Fibroblast of mammary gland (primary cell): Measurements from ENCODE around the gene SMAD6.

Experiments
- DNase-seq: peaks from one replicate; pipeline ENCODE4 v3.0.0-alpha.2; 2010; ENCODE audit warnings: low read depth
- H3K4me3 ChIP-seq: 2 replicates; pipeline ENCODE4 v1.5.1; 2011; ENCODE audit warnings: low read depth, mild to moderate bottlenecking, low read length, moderate library complexity; ENCODE audit not compliant: control insufficient read depth
- CTCF ChIP-seq: conservative IDR thresholded peaks from 2 replicates; pipeline ENCODE4 v1.5.1; 2011; ENCODE audit warnings: low read depth, low read length, inconsistent platforms; ENCODE audit not compliant: control insufficient read depth, insufficient read depth

The SMAD6 gene

GRCh38 chr15:66721501-66721937 is 19.5 kb downstream of the SMAD6 start:
- TF ChIP-seq CTCF = no peak
- H3K4me3 ChIP-seq = no peak overlapping the region
- peak; percentile 55 for DNase-seq

GRCh38 chr15:66721954-66722353 is 19.9 kb downstream of the SMAD6 start:
- DNase-seq = no peak
- no peak for TF ChIP-seq CTCF
- no peak overlapping the region for H3K4me3 ChIP-seq

- no peak overlapping the region for H3K4me3 ChIP-seq
- no peak for DNase-seq
- no peak for TF ChIP-seq CTCF
These were observed 20.9 kb downstream of the SMAD6 start for GRCh38 chr15:66722757-66723540.

DNA sequence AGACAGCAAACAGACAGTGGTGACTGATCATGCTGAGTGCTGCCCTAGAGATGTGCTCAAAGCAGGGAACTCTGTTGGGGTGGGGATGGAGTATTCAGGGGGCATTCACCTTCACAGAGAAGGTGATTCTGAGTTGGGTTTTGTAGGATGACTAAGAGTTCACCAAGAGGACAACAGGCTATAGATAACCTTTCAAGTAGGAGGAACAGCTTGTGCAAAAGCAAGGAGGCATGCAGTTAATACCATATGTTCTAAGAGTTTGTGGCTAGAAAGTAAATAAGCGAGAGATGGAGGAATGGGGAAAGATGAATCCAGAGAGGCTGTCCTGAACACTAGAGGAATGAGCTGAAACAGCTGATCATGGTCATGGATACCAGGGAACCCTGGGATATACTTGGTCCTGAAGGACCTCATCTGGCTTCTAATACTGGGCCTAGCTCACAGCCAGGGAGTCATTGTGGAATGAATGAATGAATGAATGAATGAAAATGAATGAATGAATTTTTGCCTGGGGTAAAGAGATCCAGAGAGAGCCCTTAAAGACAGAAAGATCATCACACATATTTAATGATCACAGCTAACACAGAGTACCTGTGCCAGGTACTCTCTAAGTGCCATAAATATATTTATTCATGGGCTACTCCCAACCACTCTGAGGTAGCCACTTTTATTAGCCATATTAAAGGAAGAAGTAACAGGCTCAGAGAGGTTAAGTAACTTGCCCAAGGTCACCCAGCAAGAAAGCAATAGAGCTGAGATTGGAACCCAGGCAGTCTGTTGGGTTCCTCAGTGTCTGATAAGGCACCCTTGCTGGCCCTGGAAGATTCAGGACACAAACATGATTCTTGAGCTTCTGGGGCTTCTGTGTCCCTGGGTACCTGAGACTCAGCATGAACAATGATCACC is 22.0 kb downstream of the SMAD6 start:
- peak; percentile 44 for DNase-seq
- no peak overlapping the region for H3K4me3 ChIP-seq
- no peak for TF ChIP-seq CTCF

GRCh38 chr15:66724732-66725463 is 22.9 kb downstream of the SMAD6 start:
- no peak overlapping the region for H3K4me3 ChIP-seq
- no peak for TF ChIP-seq CTCF
- no peak for DNase-seq

- H3K4me3 ChIP-seq = no peak overlapping the region
- no peak for DNase-seq
- TF ChIP-seq CTCF = no peak
These were observed 23.4 kb downstream of the SMAD6 start for GRCh38 chr15:66725464-66725785.
